Keratinocyte (primary cell): ENCODE results near the gene IL11. TPM values are rescaled to one million over a fixed set of nuclear protein-coding genes. Genes with fewer than 3 reads are reported as not detected.

Experiments used
- DNase-seq: peaks from one replicate; pipeline ENCODE4 v3.0.0-alpha.2; 2011; ENCODE audit warnings: low read depth, missing footprints, low spot score
- FAIRE-seq: peaks from 2 replicates; lab custom pipeline; 2011; peaks lifted over from hg19 to GRCh38; lab: Jason Lieb, UNC
- H2AFZ ChIP-seq: 2 replicates; pipeline ENCODE4 v1.6.0; 2012; ENCODE audit warnings: low read length, control low read depth, inconsistent platforms; ENCODE audit not compliant: control insufficient read depth
- H3K27ac ChIP-seq: 2 replicates; pipeline ENCODE4 v1.5.1; 2011; ENCODE audit warnings: low read length; ENCODE audit not compliant: control insufficient read depth, insufficient read depth
- H3K27me3 ChIP-seq: 3 replicates; pipeline ENCODE4 v1.6.0; 2011; ENCODE audit warnings: low read length; ENCODE audit not compliant: control insufficient read depth, insufficient read depth; ENCODE audit errors: extremely low read depth
- H3K36me3 ChIP-seq, 2 experiments: 2 replicates in 1 of 2; 3 replicates in 1 of 2; pipeline ENCODE4 v1.5.1; 2011; ENCODE audit warnings: low read length in 2 of 2, mild to moderate bottlenecking in 1 of 2; ENCODE audit not compliant: control insufficient read depth in 2 of 2, insufficient read depth in 2 of 2; ENCODE audit errors: extremely low read depth in 1 of 2
- H3K4me1 ChIP-seq: 3 replicates; pipeline ENCODE4 v1.5.1; 2011; ENCODE audit warnings: low read length; ENCODE audit not compliant: control insufficient read depth, insufficient read depth; ENCODE audit errors: extremely low read depth
- H3K4me2 ChIP-seq: 3 replicates; pipeline ENCODE4 v1.6.0; 2011; ENCODE audit warnings: low read depth, low read length; ENCODE audit not compliant: control insufficient read depth, insufficient read depth; ENCODE audit errors: extremely low read depth
- H3K4me3 ChIP-seq, 3 experiments: fragments of 200-600 bp in 1 of 3; sonication (generic) in 1 of 3; 2 replicates in 2 of 3; 3 replicates in 1 of 3; pipeline ENCODE4 v1.5.1; 2011 to 2016; ENCODE audit warnings: low read length in 3 of 3, mild to moderate bottlenecking in 3 of 3, control low read depth in 2 of 3, inconsistent platforms in 1 of 3, low read depth in 1 of 3, mixed read lengths in 1 of 3, mixed run types in 1 of 3, moderate library complexity in 1 of 3; ENCODE audit not compliant: control insufficient read depth in 2 of 3, insufficient read depth in 2 of 3; ENCODE audit errors: extremely low read depth in 1 of 3
- H3K79me2 ChIP-seq: 2 replicates; pipeline ENCODE4 v1.6.0; 2012; ENCODE audit warnings: low read length; ENCODE audit not compliant: control insufficient read depth, insufficient read depth
- H3K9ac ChIP-seq: 3 replicates; pipeline ENCODE4 v1.6.0; 2011; ENCODE audit warnings: low read length; ENCODE audit not compliant: control insufficient read depth, insufficient read depth; ENCODE audit errors: extremely low read depth
- H3K9me1 ChIP-seq: 3 replicates; pipeline ENCODE4 v1.6.0; 2011; ENCODE audit warnings: low read length; ENCODE audit not compliant: control insufficient read depth, insufficient read depth; ENCODE audit errors: extremely low read depth
- H3K9me3 ChIP-seq: 2 replicates; pipeline ENCODE4 v1.5.1; 2012; ENCODE audit warnings: low read depth, low read length; ENCODE audit not compliant: control insufficient read depth
- H4K20me1 ChIP-seq: 3 replicates; pipeline ENCODE4 v1.6.0; 2011; ENCODE audit warnings: low read length; ENCODE audit not compliant: control insufficient read depth, insufficient read depth; ENCODE audit errors: extremely low read depth
- EZH2 ChIP-seq: IDR thresholded peaks from one replicate; pipeline ENCODE4 v1.6.1; 2012; ENCODE audit warnings: inconsistent platforms, mild to moderate bottlenecking, low read length, moderate library complexity
- dilution Hi-C: fragments of 300-500 bp; cut with MboI; formaldehyde crosslinking; loops from one replicate; pipeline ENCODE4 v1.7.0; 2020; ENCODE audit warnings: low sequenced_read_pairs; ENCODE audit not compliant: extremely low pct_ligation_motif_present
- polyA plus RNA-seq, 5 experiments: library from polyadenylated mRNA; depleted of rRNA in 3 of 5; stranded (reverse) in 3 of 5; stranded (forward) in 1 of 5; unstranded in 1 of 5; fragments of >200 nt; gene quantifications; 1 replicate in 1 of 5; 2 replicates in 3 of 5; 3 replicates in 1 of 5; pipeline versions ENCODE4 v1.2.1 to v1.2.3, GENCODE V29; 2011 to 2012; ENCODE audit warnings: missing spikeins in 2 of 5, low read depth in 1 of 5, low replicate concordance in 1 of 5
- TF ChIP-seq, protein P1 (sequence below), 3 experiments: IDR thresholded peaks in 1 of 3; conservative IDR thresholded peaks in 1 of 3; optimal IDR thresholded peaks in 1 of 3; 2 replicates in 2 of 3; 3 replicates in 1 of 3; pipeline versions ENCODE3 to v1.5.1; 2011; ENCODE audit warnings: low read length in 3 of 3, mild to moderate bottlenecking in 3 of 3, moderate library complexity in 2 of 3, control low read depth in 1 of 3, inconsistent platforms in 1 of 3; ENCODE audit not compliant: insufficient read depth in 2 of 3; ENCODE audit errors: extremely low read depth in 1 of 3

The IL11 gene
- polyA plus RNA-seq, 1 donor (not counting 4 experiments of a cell fraction or from before 2014, with no cell fraction given): 2.2 TPM

DNA sequence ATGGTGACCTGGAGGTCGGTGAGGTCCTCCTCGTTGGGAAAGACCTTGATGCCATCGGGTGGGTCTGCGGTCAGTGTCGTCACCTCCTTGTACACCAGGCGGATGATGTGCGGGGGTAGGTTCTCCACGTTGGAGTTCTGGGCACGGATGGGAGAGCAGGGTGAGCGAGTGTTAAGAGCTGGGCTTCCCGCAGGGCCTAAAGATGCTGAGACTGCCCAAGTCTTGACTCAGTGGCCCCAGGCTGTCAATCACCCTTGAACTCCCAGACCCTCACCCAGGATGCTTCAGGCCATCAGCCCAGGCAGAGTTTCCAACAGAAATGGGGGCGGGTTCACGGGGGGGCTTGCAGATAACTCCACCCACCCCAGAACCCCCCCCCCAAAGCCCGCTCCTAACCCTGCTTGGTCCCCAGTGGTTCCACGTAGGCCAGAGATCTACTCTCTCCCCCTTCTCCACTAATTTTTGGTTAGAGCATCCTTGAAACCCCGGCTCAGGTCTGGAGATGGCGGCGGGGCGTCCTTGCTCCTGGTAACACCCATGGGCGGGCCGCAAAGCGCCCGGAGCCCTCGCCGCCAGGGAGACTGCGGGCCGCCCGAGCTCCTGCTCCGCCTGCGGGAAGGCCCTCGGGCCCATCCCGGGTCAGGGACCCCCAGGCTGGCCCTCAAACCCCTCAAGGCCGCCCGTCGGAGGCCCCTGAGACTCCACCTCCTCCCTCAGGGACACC, 36.7 kb upstream of the IL11 start:
- Histone ChIP-seq H4K20me1 (peaks cover 12% of the 10 kb centered on the region), H3K9me3 (no peaks in the 10 kb centered on the region), H3K4me3 (peak overlapping the region; percentile 76 to 87 (median 85)), H3K27me3 (no peaks in the 10 kb centered on the region), H3K79me2 (peaks cover 45% of the 10 kb centered on the region), H3K9me1 (no peaks in the 10 kb centered on the region), H3K4me2 (peak overlapping the region; percentile 94), H3K36me3 (peaks cover 20 to 36% of the 10 kb centered on the region in 2 experiments), H3K27ac (peak overlapping the region; percentile 93), H3K4me1 (peaks cover 20% of the 10 kb centered on the region), H3K9ac (peak overlapping the region; percentile 90), H2AFZ (no peak overlapping the region)
- TF ChIP-seq, protein P1, sequence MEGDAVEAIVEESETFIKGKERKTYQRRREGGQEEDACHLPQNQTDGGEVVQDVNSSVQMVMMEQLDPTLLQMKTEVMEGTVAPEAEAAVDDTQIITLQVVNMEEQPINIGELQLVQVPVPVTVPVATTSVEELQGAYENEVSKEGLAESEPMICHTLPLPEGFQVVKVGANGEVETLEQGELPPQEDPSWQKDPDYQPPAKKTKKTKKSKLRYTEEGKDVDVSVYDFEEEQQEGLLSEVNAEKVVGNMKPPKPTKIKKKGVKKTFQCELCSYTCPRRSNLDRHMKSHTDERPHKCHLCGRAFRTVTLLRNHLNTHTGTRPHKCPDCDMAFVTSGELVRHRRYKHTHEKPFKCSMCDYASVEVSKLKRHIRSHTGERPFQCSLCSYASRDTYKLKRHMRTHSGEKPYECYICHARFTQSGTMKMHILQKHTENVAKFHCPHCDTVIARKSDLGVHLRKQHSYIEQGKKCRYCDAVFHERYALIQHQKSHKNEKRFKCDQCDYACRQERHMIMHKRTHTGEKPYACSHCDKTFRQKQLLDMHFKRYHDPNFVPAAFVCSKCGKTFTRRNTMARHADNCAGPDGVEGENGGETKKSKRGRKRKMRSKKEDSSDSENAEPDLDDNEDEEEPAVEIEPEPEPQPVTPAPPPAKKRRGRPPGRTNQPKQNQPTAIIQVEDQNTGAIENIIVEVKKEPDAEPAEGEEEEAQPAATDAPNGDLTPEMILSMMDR (optimal IDR thresholded peaks at IDR 0.05 in 1 of 3, IDR thresholded peaks at IDR 0.05 in 1 of 3, conservative IDR thresholded peaks at IDR 0.05 in 1 of 3; ENCODE audit: extremely low read depth in 1 of 3, insufficient read depth in 2 of 3, low read length in 3 of 3): no peak
- no peak for TF ChIP-seq EZH2
- dilution Hi-C loops: no loop called here
- DNase-seq (no peak), FAIRE-seq (no peak)

DNA sequence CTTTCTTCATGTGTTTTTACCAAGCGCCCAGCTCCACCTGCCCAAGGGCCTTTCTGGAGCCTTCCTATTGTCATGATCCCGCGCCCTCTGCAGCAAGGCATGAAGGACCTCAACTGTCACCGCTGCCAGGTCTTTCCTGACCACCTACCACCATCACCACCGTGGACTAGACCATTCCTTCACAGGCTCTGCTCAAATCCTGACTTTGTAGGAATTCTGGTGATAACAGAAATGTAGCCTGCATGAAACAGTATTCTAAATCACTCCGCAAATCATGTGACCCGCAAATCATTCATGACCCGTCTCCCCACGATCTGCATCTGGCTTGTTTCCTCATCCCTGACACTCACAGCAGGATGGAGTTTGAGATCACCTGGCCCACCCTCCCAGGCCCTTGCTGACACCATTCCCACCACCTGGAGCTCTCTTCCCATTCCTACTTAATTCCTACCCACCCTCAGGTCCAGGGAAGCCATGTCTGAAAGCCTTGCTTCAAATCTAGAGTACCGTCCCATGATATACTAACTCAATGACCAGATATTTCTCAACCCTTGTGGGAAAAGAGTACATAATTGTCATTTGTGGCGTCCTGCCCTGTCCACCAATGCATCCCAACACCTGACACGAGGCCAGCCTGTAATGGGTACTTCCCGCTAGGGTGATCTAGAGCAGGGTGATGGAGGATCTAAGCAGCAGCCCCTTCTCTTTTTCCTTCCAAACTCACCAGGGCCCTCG, 36.0 kb upstream of the IL11 start:
- no peak for FAIRE-seq

More for the DNA sequence above, 36.0 kb upstream of the IL11 start:
- H4K20me1 ChIP-seq: peaks cover 14% of the 10 kb centered on the region
- H2AFZ ChIP-seq: no peak overlapping the region
- H3K79me2 ChIP-seq: peaks cover 45% of the 10 kb centered on the region
- H3K9me3 ChIP-seq: no peaks in the 10 kb centered on the region
- TF ChIP-seq, protein P1 (optimal IDR thresholded peaks at IDR 0.05 in 1 of 3, IDR thresholded peaks at IDR 0.05 in 1 of 3, conservative IDR thresholded peaks at IDR 0.05 in 1 of 3; ENCODE audit: extremely low read depth in 1 of 3, insufficient read depth in 2 of 3, low read length in 3 of 3): no peak
- no peak for TF ChIP-seq EZH2
- peak overlapping the region; percentile 90 for H3K9ac ChIP-seq
- peaks cover 22 to 37% of the 10 kb centered on the region in 2 experiments for H3K36me3 ChIP-seq
- dilution Hi-C loops: no loop called here
- no peak for DNase-seq
- no peaks in the 10 kb centered on the region for H3K9me1 ChIP-seq
- peak overlapping the region; percentile 14 for H3K27ac ChIP-seq
- peak overlapping the region; percentile 94 for H3K4me2 ChIP-seq
- H3K27me3 ChIP-seq: no peaks in the 10 kb centered on the region
- H3K4me3 ChIP-seq: peak overlapping the region; percentile 76 to 87 (median 85)
- peaks cover 20% of the 10 kb centered on the region for H3K4me1 ChIP-seq
